ENCODE measurements around the gene AP2A2.
"Not testable (repeated sequence)": the region's sequence is repeated elsewhere in the genome, so short reads cannot be mapped to it uniquely, and the experiment has no call there.

The AP2A2 gene

GRCh38 chr11:954392-955153, 28.9 kb downstream of the AP2A2 start:
- DNase-seq (ENCODE audit: low spot score), result no peak

- no peak for DNase-seq (ENCODE audit: low spot score)
Measured at GRCh38 chr11:955154-956063, 29.7 kb downstream of the AP2A2 start.

DNA sequence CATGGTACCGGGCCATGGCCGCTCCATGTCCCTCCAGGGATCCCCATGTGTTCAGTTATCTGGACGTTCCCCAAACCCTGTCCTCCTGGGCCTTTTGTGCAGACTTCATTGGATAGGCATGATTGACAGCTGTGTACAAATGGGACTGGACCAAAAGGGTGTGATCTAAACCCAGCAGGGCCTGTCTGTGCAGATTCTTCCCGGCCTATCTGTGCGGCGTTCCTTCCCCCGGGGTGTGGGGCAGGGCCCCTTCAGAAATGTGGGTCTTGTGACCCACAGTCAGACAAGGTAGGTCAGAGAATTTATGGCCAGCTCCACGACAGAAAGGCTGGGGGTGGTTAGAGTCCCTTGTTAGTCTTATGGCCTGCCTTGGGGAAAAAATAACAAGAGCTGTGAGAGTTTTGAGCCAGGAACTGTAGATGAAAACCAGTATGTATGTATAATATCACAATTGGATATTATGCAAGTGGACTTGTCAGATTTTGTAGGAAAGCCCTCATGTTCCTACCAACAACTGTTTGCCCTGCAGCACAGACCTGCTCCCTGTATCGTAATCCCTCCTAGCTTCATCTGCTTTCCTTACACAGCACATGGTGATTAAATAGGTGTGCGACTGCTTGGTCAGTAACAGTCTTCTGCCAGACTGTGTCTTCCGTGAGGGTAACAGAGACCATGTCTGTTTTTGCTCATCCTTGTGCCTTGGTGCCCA, 31.7 kb downstream of the AP2A2 start:
- no peak for DNase-seq (ENCODE audit: low spot score)

DNA sequence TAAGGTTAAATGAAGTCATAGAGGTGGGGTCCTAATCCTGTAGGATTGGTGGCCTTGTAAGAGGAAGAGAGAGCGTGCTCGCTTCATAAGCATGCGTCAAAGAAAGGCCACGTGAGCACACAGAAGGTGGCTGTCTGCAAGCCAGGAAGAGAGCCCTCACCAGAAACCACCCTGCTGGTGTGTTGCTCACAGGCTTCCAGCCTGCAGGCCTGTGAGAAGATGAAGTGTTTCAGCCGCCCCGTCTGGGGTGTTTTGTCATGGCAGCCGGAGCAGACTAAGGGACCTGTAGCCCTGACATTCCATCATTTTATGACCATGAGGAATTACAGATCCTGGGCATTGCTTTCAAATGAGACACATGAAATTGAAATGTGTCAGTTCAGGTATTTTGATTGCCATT, 32.4 kb downstream of the AP2A2 start:
- peak; percentile 36 for DNase-seq (ENCODE audit: low spot score)

GRCh38 chr11:959027-959426, 33.4 kb downstream of the AP2A2 start:
- no peak for DNase-seq (ENCODE audit: low spot score)

GRCh38 chr11:959608-960007, 33.9 kb downstream of the AP2A2 start:
- peak; percentile 58 for DNase-seq (ENCODE audit: low spot score)

GRCh38 chr11:961310-961920, 35.7 kb downstream of the AP2A2 start:
- not testable (repeated sequence) for DNase-seq (ENCODE audit: low spot score)

DNA sequence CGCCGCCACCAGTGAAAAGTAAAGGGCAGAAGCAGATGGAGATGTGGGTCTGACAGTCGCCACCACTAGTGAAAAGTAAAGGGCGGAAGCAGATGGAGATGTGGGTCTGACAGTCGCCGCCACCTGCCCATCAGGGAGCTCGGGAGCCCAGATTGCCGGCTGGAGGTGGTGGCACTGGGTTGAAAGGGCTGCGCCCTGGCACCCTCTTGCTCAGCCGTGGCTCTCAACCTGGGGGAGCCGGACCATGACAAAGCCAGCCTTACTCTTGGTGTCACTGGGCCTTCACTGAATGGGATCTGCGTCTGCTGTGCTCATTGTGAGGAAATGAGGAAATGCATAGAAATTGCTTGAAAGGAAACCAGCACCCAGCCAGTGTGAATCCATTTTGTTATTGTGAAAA, 36.3 kb downstream of the AP2A2 start:
- no peak for DNase-seq (ENCODE audit: low spot score)

DNA sequence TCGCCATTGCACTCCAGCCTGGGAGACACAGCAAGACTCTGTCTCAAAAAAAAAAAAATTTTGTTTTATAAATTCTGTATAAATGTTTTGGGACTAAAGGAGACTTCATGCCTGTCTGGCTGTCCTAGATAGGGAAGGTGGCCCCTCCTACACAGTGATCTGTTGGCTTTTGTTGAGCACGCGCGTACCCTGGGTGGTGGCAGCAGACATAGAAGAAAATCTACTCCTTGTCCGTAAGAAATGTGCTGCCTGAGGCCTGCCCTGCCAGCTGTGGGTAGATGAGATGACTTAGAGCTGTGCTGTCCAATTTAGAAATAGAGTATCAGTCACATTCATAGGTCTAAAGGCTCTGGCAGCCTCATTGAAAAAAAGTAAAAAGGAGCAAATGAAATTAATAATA, 37.0 kb downstream of the AP2A2 start:
- DNase-seq (ENCODE audit: low spot score), result no peak

GRCh38 chr11:963852-964251, 38.2 kb downstream of the AP2A2 start:
- no peak for DNase-seq (ENCODE audit: low spot score)

- DNase-seq (ENCODE audit: low spot score), result no peak
Measured at GRCh38 chr11:965206-965775, 39.6 kb downstream of the AP2A2 start.

DNA sequence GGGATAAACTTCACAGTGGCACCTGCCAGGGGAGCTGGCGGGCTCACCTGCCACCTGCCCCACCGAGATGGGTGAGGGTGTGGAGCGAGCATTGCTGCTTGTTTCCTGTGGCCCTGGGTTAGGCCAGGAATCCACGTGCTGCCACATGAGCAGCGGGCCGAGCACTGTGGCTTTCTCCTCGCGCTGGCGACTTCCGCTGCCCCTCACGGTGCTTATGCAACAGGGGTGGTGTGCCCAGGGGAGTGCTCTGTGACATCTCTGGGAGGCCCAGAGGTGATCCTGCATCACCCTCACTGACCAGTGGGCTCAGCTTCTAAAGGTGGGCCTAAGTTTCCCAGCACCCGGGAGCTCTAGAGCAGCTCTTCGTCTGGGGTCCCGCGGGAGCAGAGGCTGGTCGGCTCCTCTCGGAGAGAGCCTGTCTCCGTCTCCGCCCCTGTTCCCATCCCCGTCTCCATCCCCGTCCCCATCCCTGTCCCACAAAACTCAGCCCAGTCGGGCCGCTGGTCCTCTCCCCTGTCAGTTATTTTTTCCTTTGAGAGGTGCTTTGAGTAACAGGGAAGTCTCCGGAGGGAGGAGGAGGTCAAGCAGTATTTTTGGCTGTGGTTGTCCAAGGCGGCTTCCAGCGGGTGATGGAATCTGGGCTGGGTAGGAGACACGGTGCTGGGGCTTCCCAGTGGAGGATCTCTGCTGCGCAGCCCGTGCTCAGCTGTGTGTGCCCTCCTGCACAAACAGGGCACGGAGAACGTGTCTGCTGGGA, 42.5 kb downstream of the AP2A2 start:
- DNase-seq (ENCODE audit: low spot score), result no peak

- no peak for DNase-seq (ENCODE audit: low spot score)
Measured at GRCh38 chr11:968822-969221, 43.2 kb downstream of the AP2A2 start.

DNA sequence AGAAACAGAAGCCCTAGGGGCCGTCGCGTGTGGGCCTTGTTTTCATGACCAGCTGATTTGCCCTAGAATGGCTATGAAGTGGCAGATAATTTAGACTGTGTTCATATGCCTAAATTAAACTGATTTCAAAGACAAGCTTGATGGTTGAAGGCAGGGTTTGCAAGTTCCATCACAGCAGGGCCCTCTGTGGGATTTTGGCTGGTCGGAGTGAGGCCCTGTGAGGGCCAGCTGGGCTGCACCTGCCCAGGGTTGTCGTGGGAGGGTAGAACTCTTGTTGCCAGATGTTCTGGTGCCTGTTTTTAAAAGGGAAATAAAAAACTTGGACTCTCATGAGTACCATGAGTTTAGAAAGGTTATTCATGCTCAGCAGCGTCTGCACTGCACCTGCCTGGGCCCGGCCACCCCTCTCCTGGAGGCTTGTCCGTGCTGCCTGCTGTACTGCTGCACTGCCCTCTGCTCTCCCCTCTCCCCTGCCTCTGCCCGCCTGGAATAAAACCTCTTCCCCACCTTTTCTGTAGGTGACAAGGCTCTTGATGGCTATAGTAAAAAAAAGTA, 44.1 kb downstream of the AP2A2 start:
- no peak for DNase-seq (ENCODE audit: low spot score)

GRCh38 chr11:970319-970871, 44.7 kb downstream of the AP2A2 start:
- DNase-seq (ENCODE audit: low spot score), result no peak

- DNase-seq (ENCODE audit: low spot score), result no peak
Measured at GRCh38 chr11:971092-971690, 45.5 kb downstream of the AP2A2 start.

- DNase-seq (ENCODE audit: low spot score), result no peak
Measured at GRCh38 chr11:971731-972365, 46.2 kb downstream of the AP2A2 start.

GRCh38 chr11:972523-973211, 47.0 kb downstream of the AP2A2 start:
- no peak for DNase-seq (ENCODE audit: low spot score)

GRCh38 chr11:973237-973636, 47.6 kb downstream of the AP2A2 start:
- DNase-seq (ENCODE audit: low spot score), result no peak
